Panc1 (cell line): Measurements from ENCODE around the gene TMEM82. TPM values are rescaled to one million over a fixed set of nuclear protein-coding genes. Genes with fewer than 3 reads are reported as not detected.

ENCODE experiments used
- ATAC-seq: fragments of 200-7000 bp; cut with Tn5 transposase; 2 replicates; pipeline ENCODE4 v1.9.1; 2020; ENCODE audit warnings: mild to moderate bottlenecking, moderate library complexity
- BruUV-seq: library from RNA; stranded (reverse); fragments of 400-500 nt; replicated peaks from 2 replicates; lab custom pipeline; 2021; lab: Mats Ljungman, UMichigan
- CTCF ChIA-PET: fragments of 300-600 bp; sonication (Branson Sonifier 250); formaldehyde crosslinking; loops from one replicate; lab custom pipeline; 2022; ENCODE audit warnings: antibody characterized with exemption; lab: Charles Lee
- POLR2A ChIA-PET: fragments of 300-600 bp; sonication (Branson Sonifier 250); formaldehyde crosslinking; loops from one replicate; lab custom pipeline; 2022; ENCODE audit warnings: antibody characterized with exemption; lab: Charles Lee
- DNase-seq: peaks from one replicate; pipeline ENCODE4 v3.0.0-alpha.2; 2010; ENCODE audit warnings: low read depth, low spot score
- H3K27ac ChIP-seq: 2 replicates; pipeline ENCODE4 v1.5.1; 2011; ENCODE audit warnings: mild to moderate bottlenecking, low read length, inconsistent platforms
- H3K27me3 ChIP-seq: fragments of 200-500 bp; sonication (Bioruptor generic); 2 replicates; pipeline ENCODE4 v1.6.0; 2014; ENCODE audit warnings: low read length, inconsistent platforms; ENCODE audit not compliant: control insufficient read depth, insufficient read depth
- H3K36me3 ChIP-seq: fragments of 200-500 bp; sonication (Bioruptor generic); 2 replicates; pipeline ENCODE4 v1.5.1; 2014; ENCODE audit warnings: inconsistent platforms, mild to moderate bottlenecking, low read length, moderate library complexity; ENCODE audit not compliant: control insufficient read depth, insufficient read depth
- H3K4me1 ChIP-seq: 2 replicates; pipeline ENCODE4 v1.5.1; 2011; ENCODE audit warnings: inconsistent platforms, mild to moderate bottlenecking, low read length, moderate library complexity; ENCODE audit not compliant: control insufficient read depth, insufficient read depth
- H3K4me3 ChIP-seq, 2 experiments: 2 replicates each; pipeline ENCODE4 v1.5.1; 2011 to 2012; ENCODE audit warnings: low read depth in 2 of 2, low read length in 2 of 2, mild to moderate bottlenecking in 2 of 2, inconsistent platforms in 1 of 2, moderate library complexity in 1 of 2
- H3K9me3 ChIP-seq: fragments of 200-500 bp; sonication (Bioruptor generic); 2 replicates; pipeline ENCODE4 v1.5.1; 2014; ENCODE audit warnings: low read depth, mild to moderate bottlenecking, inconsistent platforms, low read length, moderate library complexity; ENCODE audit not compliant: control insufficient read depth, insufficient read depth
- CTCF ChIP-seq: fragments of 450-650 bp; IDR thresholded peaks from 2 replicates; pipeline ENCODE4 v1.5.1; 2017; ENCODE audit warnings: mild to moderate bottlenecking
- POLR2AphosphoS5 ChIP-seq: IDR thresholded peaks from 2 replicates; pipeline ENCODE4 v1.6.1; 2012; ENCODE audit warnings: mild to moderate bottlenecking, low read depth, low read length, moderate library complexity
- REST ChIP-seq, 2 experiments: IDR thresholded peaks; 2 replicates each; pipeline ENCODE4 v1.6.1; 2011 to 2012; ENCODE audit warnings: low read depth in 2 of 2, control low read depth in 1 of 2, low read length in 1 of 2, mild to moderate bottlenecking in 1 of 2, moderate library complexity in 1 of 2; ENCODE audit not compliant: insufficient read depth in 1 of 2
- SIN3A ChIP-seq: IDR thresholded peaks from 2 replicates; pipeline ENCODE4 v1.6.1; 2012; ENCODE audit warnings: low read depth, mild to moderate bottlenecking, low read length, moderate library complexity, borderline replicate concordance; ENCODE audit not compliant: insufficient read depth
- TCF7L2 ChIP-seq: IDR thresholded peaks from 2 replicates; pipeline ENCODE4 v1.6.1; 2011; ENCODE audit warnings: mild to moderate bottlenecking, low read depth, low read length, inconsistent platforms
- in situ Hi-C: cut with HindIII; loops from 2 replicates; pipeline ENCODE4 v1.10.0; 2016; ENCODE audit warnings: low sequenced_read_pairs, low pct_unique_long_range_greater_than_20kb
- intact Hi-C: fragments of 100-400 bp; cut with micrococcal nuclease; formaldehyde crosslinking; loops from one replicate; pipeline ENCODE4 v1.10.0; 2022; ENCODE audit not compliant: unreplicated experiment
- total RNA-seq: library from RNA; stranded (reverse); gene quantifications from one replicate; pipeline ENCODE4 v1.2.1, GENCODE V29; 2021; ENCODE audit not compliant: unreplicated experiment

The TMEM82 gene
- total RNA-seq, 1 experiment from 2014 or later, result not detected

DNA sequence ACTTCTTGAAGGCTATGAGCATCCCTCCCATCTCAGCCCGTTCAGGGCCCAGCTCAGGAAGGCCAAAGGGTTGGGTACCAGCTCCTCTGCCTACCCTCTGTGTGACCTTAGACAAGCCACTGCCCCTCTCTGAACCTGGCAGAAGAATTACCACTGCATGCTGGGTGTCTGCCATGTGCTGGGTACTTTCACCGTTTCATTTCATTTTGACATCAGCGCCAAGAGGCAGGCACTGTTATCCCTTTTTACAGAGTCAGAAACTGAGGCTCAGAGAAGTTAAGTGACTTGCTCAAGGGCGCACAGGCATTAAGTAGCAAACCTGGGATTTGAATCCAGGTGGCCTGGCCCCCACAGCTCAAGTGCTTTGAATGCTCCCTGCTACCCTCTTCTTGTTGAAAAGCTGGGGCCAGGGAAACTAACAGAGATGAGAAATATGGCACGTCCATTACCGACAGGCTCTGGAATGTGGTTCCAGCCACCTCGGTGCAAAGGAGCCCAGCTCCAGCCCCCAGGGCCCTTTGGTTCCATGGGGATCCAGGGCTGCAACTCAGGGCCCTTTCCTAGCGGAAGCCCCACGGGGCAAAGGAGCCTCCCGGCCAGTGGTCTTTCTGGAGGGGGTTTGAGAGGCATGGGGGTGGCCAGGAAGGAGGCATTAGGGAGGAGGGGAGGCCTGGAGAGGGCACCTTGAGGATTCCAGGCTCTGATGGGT lies 6.5 kb downstream of the TMEM82 start:
- no TSS peak for BruUV-seq
- Histone ChIP-seq H3K36me3 (no peaks in the 10 kb centered on the region), H3K4me1 (peaks cover 15% of the 10 kb centered on the region), H3K4me3 (no peak overlapping the region), H3K27me3 (no peaks in the 10 kb centered on the region), H3K27ac (no peak overlapping the region; the same call in 1 of the 2 replicates), H3K9me3 (no peaks in the 10 kb centered on the region)
- ChIA-PET CTCF (no interaction called here), POLR2A (no interaction called here)
- ATAC-seq (no peak), DNase-seq (no peak)
- in situ Hi-C loops (no loop called here), intact Hi-C loops (loop anchor here (10.0 kb wide), 1 partner anchor 134 kb away; the partner anchor contains the start of gene DDI2)
- TF ChIP-seq TCF7L2 (no peak), CTCF (no peak), REST (IDR thresholded peaks at IDR 0.05; ENCODE audit: insufficient read depth in 1 of 2, low read depth in 2 of 2, low read length in 1 of 2) (no peak), POLR2AphosphoS5 (no peak), SIN3A (no peak)

GRCh38 chr1:15749399-15750291 lies 7.3 kb downstream of the TMEM82 start:
- no TSS peak for BruUV-seq
- ChIA-PET CTCF (no interaction called here), POLR2A (no interaction called here)
- Histone ChIP-seq H3K9me3 (no peaks in the 10 kb centered on the region), H3K4me1 (peaks cover 15% of the 10 kb centered on the region), H3K27ac (peak overlapping the region; percentile 3; the same call in 1 of the 2 replicates), H3K4me3 (no peak overlapping the region), H3K27me3 (no peaks in the 10 kb centered on the region), H3K36me3 (no peaks in the 10 kb centered on the region)
- intact Hi-C loops, result loop anchor here (10.0 kb wide), 1 partner anchor 135 kb away; the partner anchor contains the start of gene DDI2
- TF ChIP-seq CTCF (no peak), TCF7L2 (no peak), SIN3A (no peak), REST (IDR thresholded peaks at IDR 0.05; ENCODE audit: insufficient read depth in 1 of 2, low read depth in 2 of 2, low read length in 1 of 2) (no peak)
- ATAC-seq (no peak), DNase-seq (no peak)
- in situ Hi-C loops, result no loop called here
